Measurements from ENCODE around the gene LRRC10B.
A peak's percentile ranks its signal among the peaks of the same experiment; 100 is the strongest.

LRRC10B gene

GRCh38 chr11:61543606-61544306 lies 35.2 kb downstream of the LRRC10B start:
- H3K9ac ChIP-seq (ENCODE audit: low read length): no peak overlapping the region
- no peaks in the 10 kb centered on the region for H3K9me3 ChIP-seq (ENCODE audit: control insufficient read depth, low read length)
- no peaks in the 10 kb centered on the region for H3K36me3 ChIP-seq (ENCODE audit: control insufficient read depth, insufficient read depth, low read length, severe bottlenecking)
- H3K4me1 ChIP-seq (ENCODE audit: control insufficient read depth, insufficient read depth, low read length): peaks cover 57% of the 10 kb centered on the region
- H3K4me3 ChIP-seq (ENCODE audit: low read length): no peak overlapping the region
- peaks cover 4% of the 10 kb centered on the region for H3K27me3 ChIP-seq (replicated peaks; ENCODE audit: control insufficient read depth, insufficient read depth, low read length)
- peak; percentile 28 for DNase-seq (ENCODE audit: low read depth)

GRCh38 chr11:61544466-61544865 lies 35.9 kb downstream of the LRRC10B start:
- H3K27me3 ChIP-seq (replicated peaks; ENCODE audit: control insufficient read depth, insufficient read depth, low read length): peaks cover 10% of the 10 kb centered on the region
- H3K9me3 ChIP-seq (ENCODE audit: control insufficient read depth, low read length): no peaks in the 10 kb centered on the region
- H3K4me1 ChIP-seq (ENCODE audit: control insufficient read depth, insufficient read depth, low read length): peaks cover 50% of the 10 kb centered on the region
- no peaks in the 10 kb centered on the region for H3K36me3 ChIP-seq (ENCODE audit: control insufficient read depth, insufficient read depth, low read length, severe bottlenecking)
- no peak overlapping the region for H3K4me3 ChIP-seq (ENCODE audit: low read length)
- DNase-seq (ENCODE audit: low read depth): no peak
- H3K9ac ChIP-seq (ENCODE audit: low read length): no peak overlapping the region

GRCh38 chr11:61545341-61545740 lies 36.8 kb downstream of the LRRC10B start:
- DNase-seq (ENCODE audit: low read depth): no peak
- Histone ChIP-seq H3K9me3 (ENCODE audit: control insufficient read depth, low read length) (no peaks in the 10 kb centered on the region), H3K27me3 (replicated peaks; ENCODE audit: control insufficient read depth, insufficient read depth, low read length) (peaks cover 11% of the 10 kb centered on the region)

GRCh38 chr11:61545921-61546320 lies 37.4 kb downstream of the LRRC10B start:
- Histone ChIP-seq H3K27me3 (replicated peaks; ENCODE audit: control insufficient read depth, insufficient read depth, low read length) (peaks cover 11% of the 10 kb centered on the region), H3K9me3 (ENCODE audit: control insufficient read depth, low read length) (no peaks in the 10 kb centered on the region), H3K36me3 (ENCODE audit: control insufficient read depth, insufficient read depth, low read length, severe bottlenecking) (no peaks in the 10 kb centered on the region), H3K9ac (ENCODE audit: low read length) (no peak overlapping the region), H3K4me1 (ENCODE audit: control insufficient read depth, insufficient read depth, low read length) (peaks cover 35% of the 10 kb centered on the region), H3K4me3 (ENCODE audit: low read length) (no peak overlapping the region)
- DNase-seq (ENCODE audit: low read depth): no peak

More at GRCh38 chr11:61545341-61545740, 36.8 kb downstream of the LRRC10B start:
- Histone ChIP-seq H3K36me3 (ENCODE audit: control insufficient read depth, insufficient read depth, low read length, severe bottlenecking) (no peaks in the 10 kb centered on the region), H3K9ac (ENCODE audit: low read length) (no peak overlapping the region), H3K4me1 (ENCODE audit: control insufficient read depth, insufficient read depth, low read length) (peaks cover 41% of the 10 kb centered on the region), H3K4me3 (ENCODE audit: low read length) (no peak overlapping the region)

GRCh38 chr11:61546663-61547062 lies 38.1 kb downstream of the LRRC10B start:
- peaks cover 35% of the 10 kb centered on the region for H3K4me1 ChIP-seq (ENCODE audit: control insufficient read depth, insufficient read depth, low read length)
- H3K9me3 ChIP-seq (ENCODE audit: control insufficient read depth, low read length): no peaks in the 10 kb centered on the region
- H3K4me3 ChIP-seq (ENCODE audit: low read length): no peak overlapping the region
- H3K27me3 ChIP-seq (replicated peaks; ENCODE audit: control insufficient read depth, insufficient read depth, low read length): peaks cover 11% of the 10 kb centered on the region
- DNase-seq (ENCODE audit: low read depth): no peak
- no peak overlapping the region for H3K9ac ChIP-seq (ENCODE audit: low read length)
- no peaks in the 10 kb centered on the region for H3K36me3 ChIP-seq (ENCODE audit: control insufficient read depth, insufficient read depth, low read length, severe bottlenecking)

- no peaks in the 10 kb centered on the region for H3K36me3 ChIP-seq (ENCODE audit: control insufficient read depth, insufficient read depth, low read length, severe bottlenecking)
- H3K27me3 ChIP-seq (replicated peaks; ENCODE audit: control insufficient read depth, insufficient read depth, low read length): peaks cover 11% of the 10 kb centered on the region
- no peak overlapping the region for H3K4me3 ChIP-seq (ENCODE audit: low read length)
- H3K4me1 ChIP-seq (ENCODE audit: control insufficient read depth, insufficient read depth, low read length): peaks cover 30% of the 10 kb centered on the region
- no peak overlapping the region for H3K9ac ChIP-seq (ENCODE audit: low read length)
- no peaks in the 10 kb centered on the region for H3K9me3 ChIP-seq (ENCODE audit: control insufficient read depth, low read length)
- DNase-seq (ENCODE audit: low read depth): no peak
These were observed 38.7 kb downstream of the LRRC10B start for GRCh38 chr11:61547246-61547645.

GRCh38 chr11:61549177-61549576 lies 40.6 kb downstream of the LRRC10B start:
- Histone ChIP-seq H3K9ac (ENCODE audit: low read length) (no peak overlapping the region), H3K9me3 (ENCODE audit: control insufficient read depth, low read length) (no peaks in the 10 kb centered on the region), H3K4me1 (ENCODE audit: control insufficient read depth, insufficient read depth, low read length) (peaks cover 11% of the 10 kb centered on the region), H3K27me3 (replicated peaks; ENCODE audit: control insufficient read depth, insufficient read depth, low read length) (peaks cover 20% of the 10 kb centered on the region), H3K36me3 (ENCODE audit: control insufficient read depth, insufficient read depth, low read length, severe bottlenecking) (no peaks in the 10 kb centered on the region), H3K4me3 (ENCODE audit: low read length) (no peak overlapping the region)
- DNase-seq (ENCODE audit: low read depth): no peak

- no peak overlapping the region for H3K4me3 ChIP-seq (ENCODE audit: low read length)
- H3K4me1 ChIP-seq (ENCODE audit: control insufficient read depth, insufficient read depth, low read length): peaks cover 4% of the 10 kb centered on the region
- peaks cover 28% of the 10 kb centered on the region for H3K27me3 ChIP-seq (replicated peaks; ENCODE audit: control insufficient read depth, insufficient read depth, low read length)
- H3K36me3 ChIP-seq (ENCODE audit: control insufficient read depth, insufficient read depth, low read length, severe bottlenecking): no peaks in the 10 kb centered on the region
- DNase-seq (ENCODE audit: low read depth): no peak
- no peak overlapping the region for H3K9ac ChIP-seq (ENCODE audit: low read length)
- no peaks in the 10 kb centered on the region for H3K9me3 ChIP-seq (ENCODE audit: control insufficient read depth, low read length)
These were observed 41.4 kb downstream of the LRRC10B start for GRCh38 chr11:61549662-61550568.

- no peaks in the 10 kb centered on the region for H3K36me3 ChIP-seq (ENCODE audit: control insufficient read depth, insufficient read depth, low read length, severe bottlenecking)
- H3K4me1 ChIP-seq (ENCODE audit: control insufficient read depth, insufficient read depth, low read length): peaks cover 7% of the 10 kb centered on the region
- no peak overlapping the region for H3K9ac ChIP-seq (ENCODE audit: low read length)
- no peaks in the 10 kb centered on the region for H3K9me3 ChIP-seq (ENCODE audit: control insufficient read depth, low read length)
- no peak for DNase-seq (ENCODE audit: low read depth)
- H3K4me3 ChIP-seq (ENCODE audit: low read length): no peak overlapping the region
- H3K27me3 ChIP-seq (replicated peaks; ENCODE audit: control insufficient read depth, insufficient read depth, low read length): peaks cover 28% of the 10 kb centered on the region
These were observed 42.2 kb downstream of the LRRC10B start for GRCh38 chr11:61550665-61551227.

- no peaks in the 10 kb centered on the region for H3K9me3 ChIP-seq (ENCODE audit: control insufficient read depth, low read length)
- DNase-seq (ENCODE audit: low read depth): no peak
These were observed 43.1 kb downstream of the LRRC10B start for GRCh38 chr11:61551634-61552033.

GRCh38 chr11:61552108-61552635 lies 43.6 kb downstream of the LRRC10B start:
- no peak overlapping the region for H3K9ac ChIP-seq (ENCODE audit: low read length)
- H3K4me3 ChIP-seq (ENCODE audit: low read length): no peak overlapping the region
- H3K9me3 ChIP-seq (ENCODE audit: control insufficient read depth, low read length): no peaks in the 10 kb centered on the region
- H3K27me3 ChIP-seq (replicated peaks; ENCODE audit: control insufficient read depth, insufficient read depth, low read length): peaks cover 32% of the 10 kb centered on the region
- DNase-seq (ENCODE audit: low read depth): no peak
- peaks cover 14% of the 10 kb centered on the region for H3K4me1 ChIP-seq (ENCODE audit: control insufficient read depth, insufficient read depth, low read length)
- H3K36me3 ChIP-seq (ENCODE audit: control insufficient read depth, insufficient read depth, low read length, severe bottlenecking): no peaks in the 10 kb centered on the region

More at GRCh38 chr11:61551634-61552033, 43.1 kb downstream of the LRRC10B start:
- H3K27me3 ChIP-seq (replicated peaks; ENCODE audit: control insufficient read depth, insufficient read depth, low read length): peaks cover 28% of the 10 kb centered on the region
- H3K36me3 ChIP-seq (ENCODE audit: control insufficient read depth, insufficient read depth, low read length, severe bottlenecking): no peaks in the 10 kb centered on the region
- H3K4me3 ChIP-seq (ENCODE audit: low read length): no peak overlapping the region
- H3K9ac ChIP-seq (ENCODE audit: low read length): no peak overlapping the region
- peaks cover 12% of the 10 kb centered on the region for H3K4me1 ChIP-seq (ENCODE audit: control insufficient read depth, insufficient read depth, low read length)

Data from adipocyte (in vitro differentiated cells).